Adrenal gland (tissue), 12 donors: Measurements from ENCODE around the gene TCF4. TPM values are rescaled to one million over a fixed set of nuclear protein-coding genes. Genes with fewer than 3 reads are reported as not detected.

Experiments used
- DNase-seq, 7 donors: peaks; one replicate each; pipeline ENCODE4 v3.0.0-alpha.2; 2019 to 2020
- H3K27ac ChIP-seq, 5 donors: fragments of 200-600 bp; sonication (generic) in 4 of 5; 1 replicate in 3 of 5; 2 replicates in 2 of 5; pipeline versions ENCODE4 v1.5.1 to v1.8.0; 2016 to 2020; ENCODE audit warnings: mild to moderate bottlenecking in 1 of 5
- H3K27me3 ChIP-seq: fragments of 200-600 bp; 2 replicates; pipeline ENCODE4 v1.8.0; 2021
- H3K36me3 ChIP-seq, 2 donors: fragments of 200-600 bp; replicated peaks in 1 of 2; 1 replicate in 1 of 2; 2 replicates in 1 of 2; pipeline versions ENCODE4 v1.5.1 to v1.8.0; 2018 to 2022
- H3K4me1 ChIP-seq, 2 donors: fragments of 200-600 bp; replicated peaks in 1 of 2; 1 replicate in 1 of 2; 2 replicates in 1 of 2; pipeline versions ENCODE4 v1.5.1 to v1.8.0; 2018 to 2021
- H3K4me3 ChIP-seq, 4 donors: fragments of 200-600 bp; sonication (generic) in 3 of 4; one replicate each; pipeline ENCODE4 v1.5.1; 2016 to 2018
- H3K9me3 ChIP-seq, 3 donors: fragments of 200-600 bp; sonication (generic) in 1 of 3; replicated peaks in 1 of 3; 1 replicate in 2 of 3; 2 replicates in 1 of 3; pipeline versions ENCODE4 v1.5.1 to v1.8.0; 2016 to 2021
- POLR2A ChIP-seq, 2 donors: fragments of 450-650 bp; IDR thresholded peaks; one replicate each; pipeline ENCODE4 v1.6.1; 2017; ENCODE audit warnings: antibody characterized with exemption in 2 of 2, mild to moderate bottlenecking in 2 of 2, moderate library complexity in 1 of 2
- WGBS, 4 donors: extraction: QIAGEN DNeasy Blood & Tissue Kit in 2 of 4; methylation state at CpG; one replicate each; pipeline versions ENCODE4 v1.1.5 to v1.1.7; 2013 to 2017; 5-methylcytosine and 5-hydroxymethylcytosine counted together
- intact Hi-C, 2 donors: fragments of 100-400 bp; cut with DNase I; formaldehyde crosslinking; loops; one replicate each; pipeline versions ENCODE4 v1.14.1 to v1.15.0; 2022 to 2023
- polyA plus RNA-seq, 3 donors: library from polyadenylated mRNA; stranded (reverse); fragments of 200-250 nt in 2 of 3; fragments of 350-450 nt in 1 of 3; fragmentation: Illumina TruSeq in 1 of 3; extraction: RNeasy Lipid Tissue Mini Kit (QIAGEN cat#74804) in 1 of 3; gene quantifications; one replicate each; pipeline ENCODE4 v1.2.3, GENCODE V29; 2013 to 2014
- total RNA-seq, 9 donors: library from RNA; depleted of rRNA in 4 of 9; stranded (reverse); fragments of >200 nt in 4 of 9; fragments of 120-200 nt in 1 of 9; fragmentation: NEBNext Ultra II Directional in 1 of 9; extraction: Animal tissue kit (Norgen Biotek cat#: 25700) in 1 of 9; gene quantifications; one replicate each; pipeline versions ENCODE4 v1.1.0 to v1.2.4, GENCODE V29; 2013 to 2023
- TF ChIP-seq, protein P1 (sequence below), 6 experiments: fragments of 450-650 bp in 4 of 6; fragments of 200-600 bp in 2 of 6; sonication (generic) in 1 of 6; IDR thresholded peaks; 1 replicate in 5 of 6; 2 replicates in 1 of 6; pipeline versions ENCODE4 v1.5.1 to v1.8.0; 2016 to 2021; ENCODE audit warnings: antibody characterized with exemption in 6 of 6, mild to moderate bottlenecking in 2 of 6, moderate library complexity in 1 of 6
- donor health status: healthy with polysubstance abuse.
- donor health status: Bipolar disorder and iron deficiency.
- donor health status: DM: yes; HTN: yes; CAD: no.
- donor health status: DM: no; HTN: no; CAD: no.
- donor health status: DM: no; HTN: no; CAD: no.
- donor health status: DM: yes; HTN: yes; CAD: no.

The TCF4 gene
- total and polyA plus RNA-seq, 12 donors, result 21.9 to 196 (median 112) TPM

DNA sequence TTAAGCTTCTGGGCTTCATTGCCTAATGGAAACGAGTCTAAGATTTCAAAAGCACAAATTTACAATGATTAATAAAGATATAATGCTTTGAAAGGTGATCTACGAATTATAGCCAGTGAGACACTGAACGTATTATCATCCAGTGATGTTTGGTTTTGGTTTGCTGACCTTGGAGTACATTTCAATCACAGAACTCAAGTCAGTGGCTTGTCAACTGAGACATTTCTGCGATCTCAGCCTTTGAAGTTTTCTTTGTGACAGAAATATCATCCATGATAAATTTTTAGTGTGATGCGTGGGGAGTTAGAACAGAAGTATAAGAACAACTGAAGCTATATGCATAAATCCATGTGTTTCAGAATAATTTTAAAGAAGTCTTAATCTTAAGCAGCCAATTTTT is 263.8 kb downstream of the TCF4 start:
- H3K4me1 ChIP-seq, result peaks cover 19 to 36% of the 10 kb centered on the region in 2 donors
- DNase-seq, result no peak
- no peak overlapping the region for H3K4me3 ChIP-seq
- no peaks in the 10 kb centered on the region for H3K9me3 ChIP-seq
- no peak for TF ChIP-seq POLR2A (IDR thresholded peaks at IDR 0.05)
- TF ChIP-seq, protein P1, sequence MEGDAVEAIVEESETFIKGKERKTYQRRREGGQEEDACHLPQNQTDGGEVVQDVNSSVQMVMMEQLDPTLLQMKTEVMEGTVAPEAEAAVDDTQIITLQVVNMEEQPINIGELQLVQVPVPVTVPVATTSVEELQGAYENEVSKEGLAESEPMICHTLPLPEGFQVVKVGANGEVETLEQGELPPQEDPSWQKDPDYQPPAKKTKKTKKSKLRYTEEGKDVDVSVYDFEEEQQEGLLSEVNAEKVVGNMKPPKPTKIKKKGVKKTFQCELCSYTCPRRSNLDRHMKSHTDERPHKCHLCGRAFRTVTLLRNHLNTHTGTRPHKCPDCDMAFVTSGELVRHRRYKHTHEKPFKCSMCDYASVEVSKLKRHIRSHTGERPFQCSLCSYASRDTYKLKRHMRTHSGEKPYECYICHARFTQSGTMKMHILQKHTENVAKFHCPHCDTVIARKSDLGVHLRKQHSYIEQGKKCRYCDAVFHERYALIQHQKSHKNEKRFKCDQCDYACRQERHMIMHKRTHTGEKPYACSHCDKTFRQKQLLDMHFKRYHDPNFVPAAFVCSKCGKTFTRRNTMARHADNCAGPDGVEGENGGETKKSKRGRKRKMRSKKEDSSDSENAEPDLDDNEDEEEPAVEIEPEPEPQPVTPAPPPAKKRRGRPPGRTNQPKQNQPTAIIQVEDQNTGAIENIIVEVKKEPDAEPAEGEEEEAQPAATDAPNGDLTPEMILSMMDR (IDR thresholded peaks at IDR 0.05), result no peak
- no peaks in the 10 kb centered on the region for H3K27me3 ChIP-seq
- 39 to 46% (median 45%) methylated on average over 5 of the region's 5 CpGs for WGBS, 4 donors
- no peaks in the 10 kb centered on the region for H3K36me3 ChIP-seq
- intact Hi-C loops, result loop anchor here in 1 of 2 donors (10.0 kb wide), 1 partner anchor 89 kb away; no protein-coding TSS in a partner anchor
- H3K27ac ChIP-seq, result peak overlapping the region in 1 of 5 donors; percentile 97

DNA sequence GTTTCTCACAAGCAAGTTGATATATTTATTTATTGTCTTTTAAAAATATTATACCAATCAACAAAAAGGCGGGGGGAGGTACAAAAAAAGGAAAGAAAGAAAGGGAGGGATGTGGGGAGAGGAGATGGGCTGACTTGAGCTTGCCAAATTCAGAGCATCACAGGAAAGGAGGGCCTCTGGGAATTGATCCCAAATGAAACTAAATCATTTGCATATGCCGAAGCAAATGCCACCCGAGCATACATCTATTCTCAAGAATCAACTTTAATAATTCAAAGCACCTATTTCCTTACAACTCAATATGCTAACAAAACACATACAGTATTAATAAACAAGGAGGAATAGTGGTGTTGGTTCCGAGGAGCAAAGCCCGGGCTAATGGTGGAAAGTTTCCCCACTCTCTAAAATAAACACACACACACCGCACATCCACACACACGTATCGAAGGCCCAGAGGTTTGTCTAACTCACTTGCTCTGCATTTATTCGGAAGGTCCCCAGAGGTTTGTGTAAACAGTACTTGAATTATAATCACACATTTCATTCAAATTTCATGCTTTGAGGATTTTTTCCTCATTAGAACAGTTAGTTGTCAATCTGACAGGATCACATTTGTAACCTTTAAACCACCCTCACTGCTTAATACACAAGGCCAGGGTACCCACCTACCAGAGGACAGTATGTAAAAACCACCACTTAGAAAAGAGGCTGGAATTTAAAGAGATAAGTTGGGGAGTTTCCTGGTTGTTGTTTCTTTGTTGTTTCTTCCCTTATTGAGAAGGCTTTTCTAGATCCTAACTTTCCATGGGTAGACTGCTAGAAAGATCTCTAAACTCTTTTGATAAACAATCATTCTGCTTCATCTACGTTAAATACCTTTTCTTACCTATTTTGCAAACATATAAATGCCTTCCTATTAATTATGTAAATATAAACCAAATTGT is 264.7 kb downstream of the TCF4 start:
- Histone ChIP-seq H3K4me3 (peak overlapping the region in 2 of 4 donors; percentile 71 to 75), H3K27ac (peak overlapping the region; percentile 88 to 98 (median 95)), H3K9me3 (no peaks in the 10 kb centered on the region), H3K27me3 (no peaks in the 10 kb centered on the region), H3K4me1 (peaks cover 19 to 38% of the 10 kb centered on the region in 2 donors), H3K36me3 (no peaks in the 10 kb centered on the region)
- peak in 4 of 7 donors; percentile 22 to 54 (median 30) for DNase-seq
- WGBS, 4 donors, result 17 to 31% (median 27%) methylated on average over 10 of the region's 10 CpGs
- intact Hi-C loops, result loop anchor here in 1 of 2 donors (10.0 kb wide), 1 partner anchor 89 kb away; no protein-coding TSS in a partner anchor
- TF ChIP-seq, protein P1 (IDR thresholded peaks at IDR 0.05), result peak in 1 of 6 experiments; percentile 5
- peak in 1 of 2 donors; percentile 9 for TF ChIP-seq POLR2A (IDR thresholded peaks at IDR 0.05)

DNA sequence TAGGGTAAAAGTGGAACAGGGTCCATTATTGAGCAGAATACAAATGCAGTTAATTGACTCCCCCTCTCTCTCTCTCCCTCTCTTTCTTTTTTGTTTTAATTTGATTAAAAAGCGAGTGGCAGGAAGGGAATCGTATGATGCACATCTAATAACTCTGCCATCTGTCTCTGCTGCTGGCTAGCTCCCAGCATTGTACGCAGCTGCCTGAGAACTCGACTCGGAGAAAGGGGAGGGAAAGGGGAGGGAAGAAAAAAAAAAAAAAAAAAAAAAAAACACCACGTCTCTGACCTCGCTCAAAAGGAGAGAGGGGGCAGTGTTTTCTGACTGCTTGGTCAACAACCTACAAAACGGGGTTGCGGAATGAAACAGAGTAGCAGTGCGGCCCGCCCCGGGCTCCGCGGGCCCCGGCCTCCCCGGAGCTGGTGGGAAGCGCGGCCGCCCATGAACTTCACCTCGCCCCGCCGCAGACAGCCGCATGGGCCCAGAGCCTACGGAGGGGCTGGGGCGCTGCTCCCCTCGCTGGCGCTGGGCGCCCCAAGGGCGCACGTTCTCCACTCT is 265.7 kb downstream of the TCF4 start:
- intact Hi-C loops, result loop anchor here in 1 of 2 donors (10.0 kb wide), 1 partner anchor 87 kb away; no protein-coding TSS in a partner anchor
- Histone ChIP-seq H3K4me1 (peaks cover 20 to 39% of the 10 kb centered on the region in 2 donors), H3K9me3 (no peaks in the 10 kb centered on the region), H3K4me3 (peak overlapping the region in 3 of 4 donors; percentile 35 to 75 (median 75)), H3K27ac (peak overlapping the region; percentile 88 to 98 (median 95)), H3K27me3 (no peaks in the 10 kb centered on the region), H3K36me3 (no peaks in the 10 kb centered on the region)
- TF ChIP-seq POLR2A (IDR thresholded peaks at IDR 0.05), result peak; percentile 84 to 93
- TF ChIP-seq, protein P1 (IDR thresholded peaks at IDR 0.05), result peak in 4 of 6 experiments; percentile 8 to 29 (median 20)
- 0 to 1% (median 0%) methylated on average over 9 to 30 of the region's 30 CpGs for WGBS, 4 donors
- DNase-seq, result peak; percentile 89 to 98 (median 94)
